Measurements from ENCODE around the gene RPL36A.

RPL36A gene

DNA sequence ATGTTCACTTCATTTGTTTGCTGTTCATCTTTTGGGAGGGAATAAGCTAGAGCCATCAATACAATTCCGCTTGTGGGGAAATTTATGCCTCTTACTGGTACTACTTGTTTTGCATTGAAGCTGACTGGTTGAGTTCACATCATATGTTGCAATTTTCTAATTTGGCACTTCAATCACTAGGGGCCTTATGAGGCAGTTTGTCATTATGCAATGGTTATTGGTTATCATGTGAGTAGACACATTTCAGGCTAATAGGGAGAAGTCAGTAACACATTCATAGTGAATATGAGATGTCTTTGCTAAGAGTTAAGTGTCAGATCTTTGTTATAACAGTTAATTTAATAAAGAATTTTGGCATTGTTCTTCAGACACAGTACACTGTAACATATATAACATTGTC lies 5.0 kb downstream of the RPL36A start:
- Histone ChIP-seq H3K27me3 (no peaks in the 10 kb centered on the region), H3K4me1 (no peaks in the 10 kb centered on the region), H3K9me3 (no peaks in the 10 kb centered on the region), H3K4me3 (ENCODE audit: low read depth, low read length) (no peak overlapping the region), H3K36me3 (peaks cover 36% of the 10 kb centered on the region)
- TF ChIP-seq, protein P1, sequence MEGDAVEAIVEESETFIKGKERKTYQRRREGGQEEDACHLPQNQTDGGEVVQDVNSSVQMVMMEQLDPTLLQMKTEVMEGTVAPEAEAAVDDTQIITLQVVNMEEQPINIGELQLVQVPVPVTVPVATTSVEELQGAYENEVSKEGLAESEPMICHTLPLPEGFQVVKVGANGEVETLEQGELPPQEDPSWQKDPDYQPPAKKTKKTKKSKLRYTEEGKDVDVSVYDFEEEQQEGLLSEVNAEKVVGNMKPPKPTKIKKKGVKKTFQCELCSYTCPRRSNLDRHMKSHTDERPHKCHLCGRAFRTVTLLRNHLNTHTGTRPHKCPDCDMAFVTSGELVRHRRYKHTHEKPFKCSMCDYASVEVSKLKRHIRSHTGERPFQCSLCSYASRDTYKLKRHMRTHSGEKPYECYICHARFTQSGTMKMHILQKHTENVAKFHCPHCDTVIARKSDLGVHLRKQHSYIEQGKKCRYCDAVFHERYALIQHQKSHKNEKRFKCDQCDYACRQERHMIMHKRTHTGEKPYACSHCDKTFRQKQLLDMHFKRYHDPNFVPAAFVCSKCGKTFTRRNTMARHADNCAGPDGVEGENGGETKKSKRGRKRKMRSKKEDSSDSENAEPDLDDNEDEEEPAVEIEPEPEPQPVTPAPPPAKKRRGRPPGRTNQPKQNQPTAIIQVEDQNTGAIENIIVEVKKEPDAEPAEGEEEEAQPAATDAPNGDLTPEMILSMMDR (IDR thresholded peaks at IDR 0.05; ENCODE audit: low read depth, low read length), result no peak
- no peak for DNase-seq

DNA sequence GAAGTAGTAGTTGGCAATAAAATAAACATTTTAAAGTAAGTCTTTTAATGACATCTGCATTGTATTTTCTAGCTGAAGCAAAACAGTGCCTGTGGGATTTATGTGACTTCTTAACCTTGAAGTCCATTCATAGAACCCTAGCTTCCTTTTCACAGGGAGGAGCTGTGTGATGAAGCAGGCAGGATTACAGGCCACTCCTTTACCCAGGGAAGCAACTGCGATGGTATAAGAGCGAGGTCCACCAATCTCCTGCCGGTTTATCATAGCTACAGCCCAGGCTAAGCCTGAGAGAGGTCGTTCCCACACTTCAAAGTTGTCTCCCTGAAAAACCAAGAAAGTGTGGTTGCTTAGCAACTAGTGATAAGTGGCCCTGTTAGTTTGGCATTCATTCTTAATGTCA lies 7.0 kb downstream of the RPL36A start:
- TF ChIP-seq, protein P1 (IDR thresholded peaks at IDR 0.05; ENCODE audit: low read depth, low read length), result no peak
- no peak overlapping the region for H3K4me3 ChIP-seq (ENCODE audit: low read depth, low read length)
- no peaks in the 10 kb centered on the region for H3K9me3 ChIP-seq
- no peak for DNase-seq
- no peaks in the 10 kb centered on the region for H3K4me1 ChIP-seq
- no peaks in the 10 kb centered on the region for H3K27me3 ChIP-seq
- peaks cover 20% of the 10 kb centered on the region for H3K36me3 ChIP-seq

DNA sequence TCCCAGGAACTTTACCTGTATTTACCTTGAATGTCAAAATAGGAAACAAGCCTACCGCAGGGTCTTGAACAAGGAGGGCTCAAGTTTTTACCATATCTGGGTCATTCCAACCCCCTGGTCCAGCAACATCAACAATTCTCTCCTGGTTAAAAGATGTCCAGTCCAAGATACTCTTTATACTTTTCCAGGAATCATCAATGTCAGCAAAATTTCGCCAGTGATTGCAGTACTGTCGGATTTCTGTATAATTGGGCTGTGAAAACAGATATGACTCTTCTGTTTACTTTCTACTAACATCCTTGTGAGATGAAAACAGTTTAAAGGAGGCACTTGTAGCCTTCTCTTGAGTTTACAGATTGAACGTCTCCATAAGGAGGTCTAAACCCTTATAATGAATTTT lies 7.9 kb downstream of the RPL36A start:
- H3K36me3 ChIP-seq, result peaks cover 12% of the 10 kb centered on the region

DNA sequence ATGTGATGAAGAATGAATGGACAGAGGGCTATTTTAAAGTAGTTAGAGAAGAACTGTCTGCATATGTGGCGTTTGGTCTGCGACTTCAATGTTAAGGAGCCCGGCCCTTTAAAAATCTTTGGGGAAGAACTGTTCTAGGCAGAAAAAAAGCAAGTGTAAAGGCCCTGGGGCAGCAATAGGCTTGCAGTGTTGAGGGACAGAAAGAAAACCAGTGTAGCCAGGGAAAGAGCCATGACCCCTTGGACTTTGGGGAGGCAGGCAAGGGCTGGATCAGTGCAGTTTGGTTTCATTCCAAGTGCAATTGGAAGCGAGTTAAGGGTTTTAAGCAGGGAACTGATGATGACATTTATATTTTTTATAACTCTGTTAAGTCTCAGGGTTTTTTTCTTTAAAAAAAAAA lies 9.0 kb downstream of the RPL36A start:
- no peaks in the 10 kb centered on the region for H3K9me3 ChIP-seq
- TF ChIP-seq, protein P1 (IDR thresholded peaks at IDR 0.05; ENCODE audit: low read depth, low read length), result no peak
- H3K27me3 ChIP-seq, result no peaks in the 10 kb centered on the region
- H3K4me3 ChIP-seq (ENCODE audit: low read depth, low read length), result no peak overlapping the region
- DNase-seq, result no peak
- no peaks in the 10 kb centered on the region for H3K4me1 ChIP-seq
- H3K36me3 ChIP-seq, result peaks cover 10% of the 10 kb centered on the region

More for the DNA sequence above, 7.9 kb downstream of the RPL36A start:
- Histone ChIP-seq H3K4me3 (ENCODE audit: low read depth, low read length) (no peak overlapping the region), H3K9me3 (no peaks in the 10 kb centered on the region), H3K27me3 (no peaks in the 10 kb centered on the region), H3K4me1 (no peaks in the 10 kb centered on the region)
- no peak for DNase-seq
- TF ChIP-seq, protein P1 (IDR thresholded peaks at IDR 0.05; ENCODE audit: low read depth, low read length), result no peak

DNA sequence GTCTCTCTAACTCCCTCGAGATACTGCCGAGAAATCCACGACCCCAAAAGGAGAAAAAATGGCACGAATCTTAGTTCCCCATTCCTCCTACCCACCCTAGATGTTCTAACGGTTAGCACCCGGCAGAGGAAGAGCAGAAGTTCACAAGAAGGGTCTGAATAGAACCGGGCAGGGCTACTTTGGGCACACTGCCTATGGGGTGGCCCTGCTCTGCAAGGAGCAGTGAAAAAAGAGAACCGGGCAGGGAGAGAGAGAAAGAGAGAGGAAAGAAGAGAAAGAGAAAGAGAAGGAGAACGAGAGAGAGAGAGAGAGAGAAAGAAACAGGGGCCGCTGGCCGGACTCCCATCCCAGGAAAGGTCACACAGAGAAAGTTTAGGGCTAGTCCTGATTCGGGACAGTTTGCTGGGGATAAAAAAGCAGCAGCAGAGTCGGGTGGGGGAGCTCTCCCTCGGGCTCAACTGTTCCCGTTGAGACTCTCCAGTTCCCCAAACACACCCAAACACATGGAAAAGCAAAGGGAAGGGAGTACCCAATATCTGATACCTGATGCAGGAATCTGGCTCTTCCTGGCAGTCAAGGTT lies 16.4 kb downstream of the RPL36A start:
- no peaks in the 10 kb centered on the region for H3K36me3 ChIP-seq
- no peaks in the 10 kb centered on the region for H3K9me3 ChIP-seq
- no peaks in the 10 kb centered on the region for H3K4me1 ChIP-seq
- DNase-seq, result no peak
- no peaks in the 10 kb centered on the region for H3K27me3 ChIP-seq
- TF ChIP-seq, protein P1 (IDR thresholded peaks at IDR 0.05; ENCODE audit: low read depth, low read length), result no peak
- peak overlapping the region; percentile 87 for H3K4me3 ChIP-seq (ENCODE audit: low read depth, low read length)

DNA sequence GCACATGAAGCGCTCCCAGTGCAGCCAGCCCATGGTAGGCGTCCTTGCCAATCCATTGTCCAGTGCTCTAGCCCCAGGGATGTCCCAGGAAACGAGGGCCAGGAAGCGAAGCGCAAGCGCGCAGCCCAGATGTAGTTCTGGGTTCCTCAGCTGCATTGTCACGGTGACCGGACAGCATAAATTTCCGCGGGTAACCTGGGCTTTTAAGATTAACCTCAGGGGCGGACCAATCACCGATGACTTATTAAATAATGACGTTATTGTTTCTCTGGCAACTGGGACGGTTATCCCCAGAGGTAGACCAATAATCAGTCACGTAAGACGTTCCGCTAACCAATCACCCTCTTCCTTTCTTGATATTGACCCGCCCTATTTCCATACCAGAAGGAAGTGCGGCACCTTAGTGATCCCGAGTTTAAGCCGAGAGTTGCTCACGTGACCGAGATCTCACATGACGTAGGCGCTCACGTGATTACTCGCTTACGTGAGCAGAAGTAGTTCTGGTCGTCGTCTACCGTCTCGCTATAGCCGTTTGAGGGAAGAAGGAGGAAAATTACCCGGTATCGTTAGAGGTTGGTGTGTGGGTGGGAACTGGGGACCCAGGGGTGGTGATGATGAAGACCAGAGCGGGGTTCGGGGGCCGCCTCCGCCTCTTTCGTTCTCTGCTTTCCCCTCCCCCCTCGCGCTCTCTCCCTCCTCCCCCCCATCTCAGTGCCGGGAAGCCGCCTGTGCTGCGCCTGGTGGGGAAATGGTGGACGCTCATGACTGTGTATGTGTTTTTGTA lies 17.1 kb downstream of the RPL36A start, which contains the start of the genes GLA and HNRNPH2:
TSS of gene GLA (minus strand) at position 178 of the 784 bp plus-strand sequence. CDS start at position 156, 22 bp downstream.
TSS of gene HNRNPH2 (plus strand) at position 475 of the 784 bp plus-strand sequence. CDS start 3,767 bp downstream, outside the sequence.
- peak; percentile 85 for DNase-seq
- peak within 1 kb of the TSS; percentile 87 for H3K4me3 ChIP-seq (ENCODE audit: low read depth, low read length)
- H3K9me3 ChIP-seq, result no peaks in the 10 kb centered on the region
- H3K27me3 ChIP-seq, result no peaks in the 10 kb centered on the region
- no peaks in the 10 kb centered on the region for H3K36me3 ChIP-seq
- TF ChIP-seq, protein P1 (IDR thresholded peaks at IDR 0.05; ENCODE audit: low read depth, low read length), result no peak
- no peaks in the 10 kb centered on the region for H3K4me1 ChIP-seq
